ENCODE data around the gene SMAD2. TPM values are rescaled to one million over a fixed set of nuclear protein-coding genes. Genes with fewer than 3 reads are reported as not detected.

Gene SMAD2
- total and polyA plus RNA-seq, 9 of the 15 experiments (the other 6 are each of a cell fraction or from before 2014, with no cell fraction given) = 9.2 to 49.6 (median 33.7) TPM

DNA sequence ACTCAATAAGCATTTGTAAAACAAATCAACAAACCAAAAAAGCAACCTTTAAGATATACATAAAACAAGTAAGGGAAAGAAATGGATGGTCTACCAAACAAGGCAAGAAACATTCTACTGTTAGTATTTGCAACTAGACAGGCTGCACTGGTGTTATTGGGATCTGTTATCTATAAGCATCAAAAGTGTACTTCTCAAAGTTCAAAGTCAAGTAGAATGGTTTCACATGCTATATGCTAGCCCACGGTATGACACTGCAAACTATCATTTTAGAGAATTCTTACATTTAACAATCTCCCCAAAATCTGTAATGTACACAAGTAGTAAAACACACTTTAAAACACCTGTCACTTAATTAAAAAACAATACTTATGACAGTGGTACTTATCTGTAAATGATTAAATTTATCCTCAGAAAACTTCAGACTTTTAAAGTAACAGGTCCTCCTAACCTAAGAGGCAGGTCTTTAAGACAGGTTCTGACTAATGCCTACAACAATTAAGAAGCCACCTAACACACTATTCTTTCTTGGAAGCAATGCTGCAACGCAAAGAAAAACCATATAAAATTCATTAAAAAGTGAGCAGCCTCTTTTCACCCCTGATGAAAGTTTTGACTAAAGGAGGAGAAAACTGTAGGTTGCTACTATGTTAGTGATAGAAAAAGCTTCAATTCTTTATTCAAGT, 34.8 kb downstream of the SMAD2 start (continued):
- TF ChIP-seq, protein P1, sequence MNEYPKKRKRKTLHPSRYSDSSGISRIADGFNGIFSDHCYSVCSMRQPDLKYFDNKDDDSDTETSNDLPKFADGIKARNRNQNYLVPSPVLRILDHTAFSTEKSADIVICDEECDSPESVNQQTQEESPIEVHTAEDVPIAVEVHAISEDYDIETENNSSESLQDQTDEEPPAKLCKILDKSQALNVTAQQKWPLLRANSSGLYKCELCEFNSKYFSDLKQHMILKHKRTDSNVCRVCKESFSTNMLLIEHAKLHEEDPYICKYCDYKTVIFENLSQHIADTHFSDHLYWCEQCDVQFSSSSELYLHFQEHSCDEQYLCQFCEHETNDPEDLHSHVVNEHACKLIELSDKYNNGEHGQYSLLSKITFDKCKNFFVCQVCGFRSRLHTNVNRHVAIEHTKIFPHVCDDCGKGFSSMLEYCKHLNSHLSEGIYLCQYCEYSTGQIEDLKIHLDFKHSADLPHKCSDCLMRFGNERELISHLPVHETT (CRISPR knock-in tag; conservative IDR thresholded peaks at IDR 0.05 in 1 of 2, IDR thresholded peaks at IDR 0.05 in 1 of 2) = no peak
- TF ChIP-seq MED1 (CRISPR knock-in tag; IDR thresholded peaks at IDR 0.05; ENCODE audit: borderline replicate concordance) = no peak
- TF ChIP-seq, protein P2, sequence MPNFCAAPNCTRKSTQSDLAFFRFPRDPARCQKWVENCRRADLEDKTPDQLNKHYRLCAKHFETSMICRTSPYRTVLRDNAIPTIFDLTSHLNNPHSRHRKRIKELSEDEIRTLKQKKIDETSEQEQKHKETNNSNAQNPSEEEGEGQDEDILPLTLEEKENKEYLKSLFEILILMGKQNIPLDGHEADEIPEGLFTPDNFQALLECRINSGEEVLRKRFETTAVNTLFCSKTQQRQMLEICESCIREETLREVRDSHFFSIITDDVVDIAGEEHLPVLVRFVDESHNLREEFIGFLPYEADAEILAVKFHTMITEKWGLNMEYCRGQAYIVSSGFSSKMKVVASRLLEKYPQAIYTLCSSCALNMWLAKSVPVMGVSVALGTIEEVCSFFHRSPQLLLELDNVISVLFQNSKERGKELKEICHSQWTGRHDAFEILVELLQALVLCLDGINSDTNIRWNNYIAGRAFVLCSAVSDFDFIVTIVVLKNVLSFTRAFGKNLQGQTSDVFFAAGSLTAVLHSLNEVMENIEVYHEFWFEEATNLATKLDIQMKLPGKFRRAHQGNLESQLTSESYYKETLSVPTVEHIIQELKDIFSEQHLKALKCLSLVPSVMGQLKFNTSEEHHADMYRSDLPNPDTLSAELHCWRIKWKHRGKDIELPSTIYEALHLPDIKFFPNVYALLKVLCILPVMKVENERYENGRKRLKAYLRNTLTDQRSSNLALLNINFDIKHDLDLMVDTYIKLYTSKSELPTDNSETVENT (CRISPR knock-in tag; IDR thresholded peaks at IDR 0.05) = no peak
- no peak for TF ChIP-seq NFYB (IDR thresholded peaks at IDR 0.05; ENCODE audit: extremely low read depth, insufficient read length)
- no peak for TF ChIP-seq ASH1L (IDR thresholded peaks at IDR 0.05; ENCODE audit: borderline replicate concordance, low read depth, partially characterized antibody)
- TF ChIP-seq ZNF324 (CRISPR knock-in tag; IDR thresholded peaks at IDR 0.05) = no peak
- no peak for TF ChIP-seq FUS (optimal IDR thresholded peaks at IDR 0.05; ENCODE audit: low read depth, low read length)
